Large intestine (tissue), 3 donors: Measurements from ENCODE around the gene ABCA13. TPM values are rescaled to one million over a fixed set of nuclear protein-coding genes. Genes with fewer than 3 reads are reported as not detected.
"Not testable (repeated sequence)": the region's sequence is repeated elsewhere in the genome, so short reads cannot be mapped to it uniquely, and the experiment has no call there.

Source experiments
- DNase-seq, 2 donors: peaks; one replicate each; pipeline versions ENCODE4 v3.0.0 to v3.0.0-alpha.2; 2013
- H3K27ac ChIP-seq: one replicate; pipeline ENCODE4 v1.5.1; 2013; ENCODE audit warnings: low read length
- H3K27me3 ChIP-seq: 2 replicates; pipeline ENCODE4 v1.6.1; 2013; ENCODE audit warnings: low read length; ENCODE audit not compliant: control insufficient read depth, insufficient read depth
- H3K36me3 ChIP-seq: 2 replicates; pipeline ENCODE4 v1.6.1; 2013; ENCODE audit warnings: low read length; ENCODE audit not compliant: control insufficient read depth, insufficient read depth
- H3K4me1 ChIP-seq: one replicate; pipeline ENCODE4 v1.6.1; 2013; ENCODE audit warnings: low read length; ENCODE audit not compliant: control insufficient read depth, insufficient read depth
- H3K4me3 ChIP-seq: one replicate; pipeline ENCODE4 v1.5.1; 2013; ENCODE audit warnings: low read length
- H3K9me3 ChIP-seq: one replicate; pipeline ENCODE4 v1.6.1; 2013; ENCODE audit warnings: mild to moderate bottlenecking, low read depth, low read length, moderate library complexity; ENCODE audit not compliant: control insufficient read depth
- WGBS: methylation state at CpG from one replicate; pipeline ENCODE4 v1.1.5; 2013; ENCODE audit warnings: low lambda C conversion rate; ENCODE audit not compliant: insufficient coverage; 5-methylcytosine and 5-hydroxymethylcytosine counted together
- polyA plus RNA-seq: library from polyadenylated mRNA; unstranded; fragments of 120-200 nt; gene quantifications from one replicate; pipeline ENCODE4 v1.2.1, GENCODE V29; 2013

Gene ABCA13
- polyA plus RNA-seq, 1 donor: 0.28 TPM

GRCh38 chr7:48192996-48193395 is 21.7 kb downstream of the ABCA13 start:
- no peak for DNase-seq
- no peak overlapping the region for H3K27ac ChIP-seq
- no peaks in the 10 kb centered on the region for H3K36me3 ChIP-seq
- H3K4me1 ChIP-seq: no peaks in the 10 kb centered on the region
- WGBS: 100% methylated on average over 1 of the region's 1 CpG
- no peaks in the 10 kb centered on the region for H3K9me3 ChIP-seq
- no peak overlapping the region for H3K4me3 ChIP-seq
- H3K27me3 ChIP-seq: no peaks in the 10 kb centered on the region

- Histone ChIP-seq H3K4me3 (no peak overlapping the region), H3K4me1 (no peaks in the 10 kb centered on the region), H3K36me3 (no peaks in the 10 kb centered on the region), H3K27ac (no peak overlapping the region), H3K9me3 (no peaks in the 10 kb centered on the region), H3K27me3 (no peaks in the 10 kb centered on the region)
- WGBS: 0% methylated on average over 1 of the region's 1 CpG
- no peak for DNase-seq
Measured at GRCh38 chr7:48193421-48193820, 22.2 kb downstream of the ABCA13 start.

GRCh38 chr7:48200946-48201589 is 29.8 kb downstream of the ABCA13 start:
- H3K27ac ChIP-seq: peak overlapping the region; percentile 24
- not testable (repeated sequence) for H3K36me3 ChIP-seq, H3K9me3 ChIP-seq, H3K27me3 ChIP-seq, H3K4me1 ChIP-seq
- peak overlapping the region; percentile 29 for H3K4me3 ChIP-seq
- peak; percentile 37 to 73 for DNase-seq
- 40% methylated on average over 2 of the region's 19 CpGs for WGBS

- not testable (repeated sequence) for H3K27me3 ChIP-seq, H3K27ac ChIP-seq, H3K4me1 ChIP-seq, H3K36me3 ChIP-seq, H3K4me3 ChIP-seq, DNase-seq, H3K9me3 ChIP-seq
- no CpG with 5 or more reads among the region's 41 CpGs for WGBS
Measured at GRCh38 chr7:48202916-48203315, 31.7 kb downstream of the ABCA13 start.

GRCh38 chr7:48207155-48207675 is 36.0 kb downstream of the ABCA13 start:
- DNase-seq: no peak
- H3K4me1 ChIP-seq: no peaks in the 10 kb centered on the region
- WGBS: no CpG with 5 or more reads among the region's 1 CpG
- H3K27ac ChIP-seq: no peak overlapping the region
- no peaks in the 10 kb centered on the region for H3K9me3 ChIP-seq
- H3K27me3 ChIP-seq: no peaks in the 10 kb centered on the region
- H3K4me3 ChIP-seq: no peak overlapping the region
- H3K36me3 ChIP-seq: no peaks in the 10 kb centered on the region

- no peaks in the 10 kb centered on the region for H3K4me1 ChIP-seq
- H3K27ac ChIP-seq: no peak overlapping the region
- no peak for DNase-seq
- no peaks in the 10 kb centered on the region for H3K9me3 ChIP-seq
- no peaks in the 10 kb centered on the region for H3K27me3 ChIP-seq
- no peaks in the 10 kb centered on the region for H3K36me3 ChIP-seq
- WGBS: no CpG with 5 or more reads among the region's 1 CpG
- H3K4me3 ChIP-seq: no peak overlapping the region
Measured at GRCh38 chr7:48209004-48209600, 37.8 kb downstream of the ABCA13 start.

- Histone ChIP-seq H3K27ac (no peak overlapping the region), H3K4me1 (no peaks in the 10 kb centered on the region), H3K9me3 (no peaks in the 10 kb centered on the region), H3K36me3 (no peaks in the 10 kb centered on the region), H3K27me3 (no peaks in the 10 kb centered on the region), H3K4me3 (no peak overlapping the region)
- WGBS: no CpG with 5 or more reads among the region's 1 CpG
- DNase-seq: no peak
Measured at GRCh38 chr7:48213226-48213625, 42.0 kb downstream of the ABCA13 start.

GRCh38 chr7:48217266-48217665 is 46.0 kb downstream of the ABCA13 start:
- WGBS: no CpG with 5 or more reads among the region's 1 CpG
- no peak overlapping the region for H3K27ac ChIP-seq
- no peak for DNase-seq

GRCh38 chr7:48217753-48218152 is 46.5 kb downstream of the ABCA13 start:
- H3K27me3 ChIP-seq: no peaks in the 10 kb centered on the region
- H3K36me3 ChIP-seq: no peaks in the 10 kb centered on the region
- H3K4me3 ChIP-seq: no peak overlapping the region
- H3K9me3 ChIP-seq: no peaks in the 10 kb centered on the region
- DNase-seq: no peak
- H3K4me1 ChIP-seq: no peaks in the 10 kb centered on the region
- H3K27ac ChIP-seq: no peak overlapping the region

More at GRCh38 chr7:48217266-48217665, 46.0 kb downstream of the ABCA13 start:
- Histone ChIP-seq H3K27me3 (no peaks in the 10 kb centered on the region), H3K4me1 (no peaks in the 10 kb centered on the region), H3K4me3 (no peak overlapping the region), H3K9me3 (no peaks in the 10 kb centered on the region), H3K36me3 (no peaks in the 10 kb centered on the region)

GRCh38 chr7:48224042-48224441 is 52.8 kb downstream of the ABCA13 start:
- no CpG with 5 or more reads among the region's 2 CpGs for WGBS
- H3K4me3 ChIP-seq: no peak overlapping the region
- H3K36me3 ChIP-seq: no peaks in the 10 kb centered on the region
- no peaks in the 10 kb centered on the region for H3K27me3 ChIP-seq
- H3K4me1 ChIP-seq: no peaks in the 10 kb centered on the region
- H3K9me3 ChIP-seq: no peaks in the 10 kb centered on the region
- no peak overlapping the region for H3K27ac ChIP-seq
- no peak for DNase-seq

- H3K4me3 ChIP-seq: no peak overlapping the region
- H3K9me3 ChIP-seq: no peaks in the 10 kb centered on the region
- H3K4me1 ChIP-seq: no peaks in the 10 kb centered on the region
- H3K27ac ChIP-seq: no peak overlapping the region
- no peak for DNase-seq
- H3K36me3 ChIP-seq: no peaks in the 10 kb centered on the region
- H3K27me3 ChIP-seq: no peaks in the 10 kb centered on the region
- 100% methylated on average over 3 of the region's 4 CpGs for WGBS
Measured at GRCh38 chr7:48225101-48225500, 53.8 kb downstream of the ABCA13 start.
